Brain microvascular endothelial cell (primary cell): Measurements from ENCODE around the gene GALNT18.

Experiments used
- DNase-seq: peaks from one replicate; pipeline ENCODE4 v3.0.0-alpha.2; 2020
- H3K27ac ChIP-seq: fragments of 250-450 bp; sonication (Bioruptor Pico); 2 replicates; pipeline ENCODE4 v1.5.1; 2020; ENCODE audit warnings: mild to moderate bottlenecking, moderate library complexity
- H3K27me3 ChIP-seq: fragments of 250-450 bp; sonication (Bioruptor Pico); replicated peaks from 2 replicates; pipeline ENCODE4 v1.5.1; 2020; ENCODE audit warnings: mild to moderate bottlenecking
- H3K36me3 ChIP-seq: fragments of 250-450 bp; sonication (Bioruptor Pico); replicated peaks from 2 replicates; pipeline ENCODE4 v1.5.1; 2020; ENCODE audit warnings: mild to moderate bottlenecking
- H3K4me3 ChIP-seq: 2 replicates; pipeline ENCODE4 v1.5.1; 2011; ENCODE audit warnings: low read depth, mild to moderate bottlenecking, control low read depth, low read length, moderate library complexity
- CTCF ChIP-seq: IDR thresholded peaks from 2 replicates; pipeline ENCODE4 v1.5.1; 2011; ENCODE audit warnings: low read depth, mild to moderate bottlenecking, moderate library complexity, low read length, control low read depth, inconsistent platforms; ENCODE audit errors: missing control alignments
- in situ Hi-C: cut with HindIII; loops from 2 replicates; pipeline ENCODE4 v1.10.0; 2017; ENCODE audit warnings: low sequenced_read_pairs, low pct_ligation_motif_present

The GALNT18 gene

GRCh38 chr11:11227296-11228085 is 394.3 kb downstream of the GALNT18 start:
- H3K27ac ChIP-seq: no peak overlapping the region
- H3K4me3 ChIP-seq: no peak overlapping the region
- TF ChIP-seq CTCF: no peak
- H3K36me3 ChIP-seq: no peaks in the 10 kb centered on the region
- no peak for DNase-seq
- H3K27me3 ChIP-seq: no peaks in the 10 kb centered on the region
- in situ Hi-C loops: no loop called here
